ENCODE results near the gene ABR.
"Not testable (repeated sequence)": the region's sequence is repeated elsewhere in the genome, so short reads cannot be mapped to it uniquely, and the experiment has no call there.

Gene ABR

DNA sequence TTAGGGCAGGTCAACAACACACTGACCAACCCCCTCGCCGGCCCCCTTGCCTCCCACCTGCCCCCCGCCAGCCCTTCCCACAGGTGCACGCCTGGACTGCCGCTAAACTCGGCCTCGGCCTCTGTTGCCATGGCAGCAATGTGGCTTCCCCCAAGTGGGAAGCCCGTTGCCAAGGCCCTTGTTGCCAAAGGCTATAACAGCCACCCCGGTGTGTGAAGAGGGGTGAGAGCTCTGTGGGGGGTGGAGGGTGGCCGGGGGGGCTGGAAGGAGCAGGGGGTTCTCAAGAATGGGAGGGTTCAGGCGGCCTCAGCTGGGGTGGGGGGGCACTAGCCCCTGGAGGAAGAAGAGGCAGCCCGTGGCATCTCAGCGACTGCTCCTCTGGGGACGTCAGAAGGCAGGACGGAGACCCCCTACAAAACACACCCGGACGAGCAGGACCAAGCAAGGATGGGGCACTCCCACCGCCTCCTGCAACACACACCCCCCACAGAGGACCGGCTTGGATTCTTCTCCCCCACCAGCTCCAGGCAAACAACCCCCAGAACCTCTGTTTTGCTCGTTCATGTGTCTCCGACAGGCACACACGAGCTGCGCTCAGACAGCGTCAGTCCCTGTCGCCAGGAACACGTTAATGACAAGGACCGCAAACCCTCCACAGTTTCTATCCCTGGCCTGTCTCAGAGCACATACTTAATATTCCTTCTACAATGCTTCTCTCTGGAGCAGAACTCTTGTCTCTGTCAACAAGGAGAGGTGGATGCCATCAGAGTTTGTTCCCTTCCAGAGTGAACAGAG, 55.7 kb downstream of the ABR start:
- H3K4me3 ChIP-seq (ENCODE audit: low read length) = no peak overlapping the region
- no peak overlapping the region for H2AFZ ChIP-seq (ENCODE audit: low read depth, low read length)
- H3K27me3 ChIP-seq (ENCODE audit: insufficient read depth, low read length) = no peaks in the 10 kb centered on the region

DNA sequence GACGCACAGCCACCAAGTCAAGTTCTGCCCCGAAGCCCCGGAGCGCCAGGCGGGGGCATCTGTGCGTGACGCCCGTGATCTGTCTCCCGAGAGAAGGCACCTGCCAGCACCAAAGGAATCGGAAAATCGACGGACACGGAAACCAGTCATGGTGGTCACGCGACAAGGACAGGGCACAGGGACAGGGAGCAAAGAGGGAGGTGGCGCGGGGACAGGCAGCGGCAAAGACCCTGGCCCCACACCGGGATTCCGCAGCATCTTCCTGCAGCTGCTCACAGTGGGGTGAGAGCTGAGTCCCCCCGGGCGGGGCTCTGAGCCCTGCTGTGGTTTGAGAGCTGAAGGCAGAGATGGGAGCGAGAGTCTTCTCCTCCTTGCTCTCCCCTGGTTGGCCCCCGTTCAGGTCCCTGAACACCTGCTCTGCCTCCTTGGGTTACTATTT, 56.4 kb downstream of the ABR start:
- H3K4me3 ChIP-seq (ENCODE audit: low read length) = no peak overlapping the region

More for the DNA sequence above, 55.7 kb downstream of the ABR start:
- peaks cover 6% of the 10 kb centered on the region for H3K9me3 ChIP-seq (ENCODE audit: low read length)
- H3K36me3 ChIP-seq (ENCODE audit: insufficient read depth, low read length) = peaks cover 8% of the 10 kb centered on the region
- H3K4me1 ChIP-seq (ENCODE audit: insufficient read depth, low read length) = peaks cover 27% of the 10 kb centered on the region

DNA sequence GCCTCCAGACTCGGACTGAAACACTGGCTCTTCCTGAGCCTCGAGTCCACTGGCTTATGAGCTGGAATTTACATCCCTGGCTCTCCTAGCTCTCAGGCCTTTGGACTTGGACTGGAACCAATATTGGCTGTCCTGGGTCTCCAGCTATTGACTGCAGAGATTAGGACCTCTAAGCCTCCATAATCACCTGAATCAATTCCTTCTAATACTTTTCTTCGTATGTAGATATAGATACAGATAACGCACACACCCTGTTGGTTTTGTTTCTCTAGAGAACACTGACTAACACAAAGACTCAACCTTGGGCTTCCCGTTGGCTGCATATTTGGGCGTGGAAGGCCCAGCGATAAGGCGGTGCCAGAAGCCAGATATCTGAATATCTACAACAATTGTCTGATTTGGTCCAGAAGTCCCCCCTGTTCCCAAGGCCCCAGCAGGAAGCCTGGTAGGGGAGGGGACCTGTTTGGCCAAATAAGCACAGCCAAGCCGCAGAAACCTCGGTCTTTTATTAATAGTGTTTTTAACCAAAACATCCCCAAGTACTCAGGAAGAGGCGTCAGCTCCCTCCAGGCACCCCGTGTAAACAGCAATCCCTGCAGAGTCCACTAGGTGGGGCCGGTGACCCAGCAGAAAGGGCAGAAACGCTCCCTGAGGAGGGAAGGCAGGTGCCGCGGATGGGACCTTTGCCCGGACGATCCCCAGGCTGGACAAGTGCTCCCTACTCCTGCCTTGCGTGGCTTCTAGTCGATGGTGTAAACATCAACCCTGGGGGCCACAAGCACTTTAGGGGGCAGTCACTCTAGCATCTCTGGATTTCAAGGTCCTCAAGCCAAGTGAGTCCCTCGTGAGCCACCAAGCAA, 57.0 kb downstream of the ABR start:
- no peaks in the 10 kb centered on the region for H3K27me3 ChIP-seq (ENCODE audit: insufficient read depth, low read length)
- peaks cover 27% of the 10 kb centered on the region for H3K4me1 ChIP-seq (ENCODE audit: insufficient read depth, low read length)
- peaks cover 3% of the 10 kb centered on the region for H3K9me3 ChIP-seq (ENCODE audit: low read length)
- no peak overlapping the region for H3K4me3 ChIP-seq (ENCODE audit: low read length)
- no peak overlapping the region for H2AFZ ChIP-seq (ENCODE audit: low read depth, low read length)
- H3K36me3 ChIP-seq (ENCODE audit: insufficient read depth, low read length) = peaks cover 4% of the 10 kb centered on the region

More for the DNA sequence above, 56.4 kb downstream of the ABR start:
- H3K4me1 ChIP-seq (ENCODE audit: insufficient read depth, low read length) = peaks cover 27% of the 10 kb centered on the region
- H3K36me3 ChIP-seq (ENCODE audit: insufficient read depth, low read length) = peaks cover 6% of the 10 kb centered on the region
- H2AFZ ChIP-seq (ENCODE audit: low read depth, low read length) = no peak overlapping the region
- H3K9me3 ChIP-seq (ENCODE audit: low read length) = peaks cover 5% of the 10 kb centered on the region
- H3K27me3 ChIP-seq (ENCODE audit: insufficient read depth, low read length) = no peaks in the 10 kb centered on the region

- not testable (repeated sequence) for H3K36me3 ChIP-seq (ENCODE audit: insufficient read depth, low read length); H2AFZ ChIP-seq (ENCODE audit: low read depth, low read length); H3K4me3 ChIP-seq (ENCODE audit: low read length); H3K9me3 ChIP-seq (ENCODE audit: low read length); H3K27me3 ChIP-seq (ENCODE audit: insufficient read depth, low read length)
- peaks cover 27% of the 10 kb centered on the region for H3K4me1 ChIP-seq (ENCODE audit: insufficient read depth, low read length)
Observed at GRCh38 chr17:1121442-1121817, 58.4 kb downstream of the ABR start.

DNA sequence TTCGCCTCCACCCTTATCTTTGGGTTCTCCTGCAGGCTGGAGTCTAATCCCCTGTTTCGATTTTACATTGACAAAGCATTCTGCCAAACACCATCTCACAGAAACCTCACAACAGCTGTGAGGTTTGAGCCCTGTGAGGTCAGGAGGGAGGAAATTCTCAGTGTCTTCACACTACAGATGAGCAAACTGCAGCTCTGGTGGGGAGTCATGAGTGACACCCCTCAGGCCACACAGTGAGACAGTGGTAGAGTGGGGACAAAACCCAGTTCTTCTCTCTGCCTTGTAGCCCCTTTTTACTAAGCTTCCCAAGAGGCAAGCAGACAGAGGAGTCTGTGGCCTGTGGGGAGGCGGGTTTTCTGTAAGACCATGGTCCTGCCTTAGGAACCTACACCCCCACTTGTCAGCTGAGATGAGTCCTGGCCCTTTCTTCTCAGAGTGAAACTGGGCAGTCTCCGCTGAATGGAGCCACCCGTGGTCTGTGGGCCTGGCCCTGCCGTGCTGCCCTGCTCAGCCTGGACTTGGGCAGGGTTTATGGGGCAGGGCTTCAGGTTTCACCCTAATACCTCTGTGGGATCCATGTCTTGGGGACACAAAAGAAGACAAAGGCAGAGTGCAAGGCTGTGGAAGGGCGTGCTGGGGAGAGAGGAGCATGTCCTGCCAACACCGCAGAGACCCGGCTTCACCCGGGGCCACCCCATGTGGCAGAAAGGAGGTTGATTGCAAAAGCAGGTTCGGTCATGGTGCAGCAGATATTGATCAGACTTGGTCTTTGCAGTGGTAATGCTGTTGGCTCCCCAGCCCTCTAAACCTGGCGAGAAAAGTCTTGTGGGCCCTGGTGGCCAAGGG, 59.0 kb downstream of the ABR start:
- no peak overlapping the region for H3K4me3 ChIP-seq (ENCODE audit: low read length)
- no peak overlapping the region for H2AFZ ChIP-seq (ENCODE audit: low read depth, low read length)
- H3K27me3 ChIP-seq (ENCODE audit: insufficient read depth, low read length) = no peaks in the 10 kb centered on the region
- peaks cover 27% of the 10 kb centered on the region for H3K4me1 ChIP-seq (ENCODE audit: insufficient read depth, low read length)
- peaks cover 4% of the 10 kb centered on the region for H3K36me3 ChIP-seq (ENCODE audit: insufficient read depth, low read length)
- H3K9me3 ChIP-seq (ENCODE audit: low read length) = peaks cover 3% of the 10 kb centered on the region

GRCh38 chr17:1119924-1120323, 59.9 kb downstream of the ABR start:
- Histone ChIP-seq H3K9me3 (ENCODE audit: low read length) (peaks cover 3% of the 10 kb centered on the region), H3K4me1 (ENCODE audit: insufficient read depth, low read length) (peaks cover 25% of the 10 kb centered on the region), H2AFZ (ENCODE audit: low read depth, low read length) (no peak overlapping the region), H3K36me3 (ENCODE audit: insufficient read depth, low read length) (peaks cover 4% of the 10 kb centered on the region), H3K4me3 (ENCODE audit: low read length) (no peak overlapping the region), H3K27me3 (ENCODE audit: insufficient read depth, low read length) (no peaks in the 10 kb centered on the region)

DNA sequence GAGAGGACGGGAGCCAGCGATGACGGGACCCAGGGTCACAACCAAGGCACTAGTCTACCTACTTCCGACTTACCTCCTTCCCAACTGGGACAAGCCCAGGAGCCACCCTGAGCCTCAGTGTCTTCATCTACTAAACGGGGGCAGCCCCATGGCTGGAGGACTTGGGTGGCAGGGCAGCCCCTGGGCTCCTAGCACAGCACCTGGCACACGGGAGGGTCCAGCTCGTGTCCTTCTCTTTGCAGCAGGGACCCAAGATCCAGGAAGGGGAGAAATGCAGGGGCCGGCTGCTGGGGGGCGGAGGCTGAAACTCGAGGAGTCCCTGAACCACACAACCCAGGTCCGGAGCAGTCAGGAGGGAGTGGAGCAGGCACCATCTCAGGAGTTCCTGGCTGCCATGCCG, 63.2 kb downstream of the ABR start:
- Histone ChIP-seq H3K4me3 (ENCODE audit: low read length) (no peak overlapping the region), H3K9me3 (ENCODE audit: low read length) (peaks cover 3% of the 10 kb centered on the region), H3K4me1 (ENCODE audit: insufficient read depth, low read length) (peaks cover 8% of the 10 kb centered on the region), H3K27me3 (ENCODE audit: insufficient read depth, low read length) (no peaks in the 10 kb centered on the region), H2AFZ (ENCODE audit: low read depth, low read length) (no peak overlapping the region), H3K36me3 (ENCODE audit: insufficient read depth, low read length) (peaks cover 4% of the 10 kb centered on the region)

GRCh38 chr17:1112875-1113274, 66.9 kb downstream of the ABR start:
- Histone ChIP-seq H3K4me1 (ENCODE audit: insufficient read depth, low read length) (peaks cover 33% of the 10 kb centered on the region), H3K4me3 (ENCODE audit: low read length) (no peak overlapping the region), H2AFZ (ENCODE audit: low read depth, low read length) (no peak overlapping the region), H3K9me3 (ENCODE audit: low read length) (no peaks in the 10 kb centered on the region), H3K27me3 (ENCODE audit: insufficient read depth, low read length) (no peaks in the 10 kb centered on the region), H3K36me3 (ENCODE audit: insufficient read depth, low read length) (no peaks in the 10 kb centered on the region)

DNA sequence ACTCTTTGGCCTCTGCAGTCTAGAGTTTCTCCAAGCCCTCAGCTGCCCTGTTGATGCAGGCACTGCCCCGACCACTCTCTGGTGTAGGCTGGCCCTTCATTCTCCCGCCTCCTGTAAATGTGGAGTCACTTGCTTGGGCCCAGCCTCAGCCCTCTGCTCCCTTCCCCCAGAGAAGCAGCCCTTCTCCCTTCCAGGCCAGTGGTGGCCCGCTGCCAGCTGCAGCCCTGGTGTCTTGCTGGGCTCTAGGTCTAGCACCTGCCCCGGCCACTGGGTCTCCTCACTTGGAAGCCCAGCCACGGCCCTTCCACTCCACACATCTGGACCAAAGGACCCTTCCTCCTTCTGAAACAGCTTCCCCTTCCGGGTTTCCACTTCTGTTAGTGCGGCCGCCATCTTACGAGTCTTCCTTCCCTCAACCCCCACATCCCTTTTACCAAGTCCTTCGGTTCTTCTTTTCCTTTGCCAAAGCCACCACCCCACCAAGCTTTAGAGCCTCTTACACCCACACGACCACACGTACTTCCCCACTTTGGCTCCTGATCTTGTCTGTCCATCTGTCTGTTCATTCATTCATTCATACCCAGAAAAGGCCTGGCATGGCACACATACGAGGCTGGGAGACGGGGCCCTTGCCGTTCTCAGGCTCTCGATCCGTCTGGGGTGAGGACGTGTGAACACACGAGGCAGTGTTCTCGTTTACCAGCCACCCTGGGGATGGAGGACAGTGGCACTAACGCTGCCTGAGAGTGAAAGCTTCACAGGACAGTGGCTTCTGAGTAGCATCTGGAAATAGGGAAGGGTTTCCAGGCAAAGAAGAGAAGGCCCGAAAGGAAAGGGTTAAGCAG, 68.0 kb downstream of the ABR start:
- Histone ChIP-seq H2AFZ (ENCODE audit: low read depth, low read length) (no peak overlapping the region), H3K36me3 (ENCODE audit: insufficient read depth, low read length) (no peaks in the 10 kb centered on the region), H3K4me1 (ENCODE audit: insufficient read depth, low read length) (peaks cover 38% of the 10 kb centered on the region), H3K27me3 (ENCODE audit: insufficient read depth, low read length) (no peaks in the 10 kb centered on the region), H3K4me3 (ENCODE audit: low read length) (no peak overlapping the region), H3K9me3 (ENCODE audit: low read length) (no peaks in the 10 kb centered on the region)

GRCh38 chr17:1110862-1111598, 68.8 kb downstream of the ABR start:
- no peak overlapping the region for H3K4me3 ChIP-seq (ENCODE audit: low read length)
- no peak overlapping the region for H2AFZ ChIP-seq (ENCODE audit: low read depth, low read length)
- no peaks in the 10 kb centered on the region for H3K27me3 ChIP-seq (ENCODE audit: insufficient read depth, low read length)
- no peaks in the 10 kb centered on the region for H3K36me3 ChIP-seq (ENCODE audit: insufficient read depth, low read length)
- peaks cover 38% of the 10 kb centered on the region for H3K4me1 ChIP-seq (ENCODE audit: insufficient read depth, low read length)
- no peaks in the 10 kb centered on the region for H3K9me3 ChIP-seq (ENCODE audit: low read length)

- Histone ChIP-seq H3K4me1 (ENCODE audit: insufficient read depth, low read length) (peaks cover 37% of the 10 kb centered on the region), H3K9me3 (ENCODE audit: low read length) (no peaks in the 10 kb centered on the region), H3K27me3 (ENCODE audit: insufficient read depth, low read length) (no peaks in the 10 kb centered on the region), H3K4me3 (ENCODE audit: low read length) (no peak overlapping the region), H3K36me3 (ENCODE audit: insufficient read depth, low read length) (no peaks in the 10 kb centered on the region), H2AFZ (ENCODE audit: low read depth, low read length) (no peak overlapping the region)
Observed at GRCh38 chr17:1110541-1110861, 69.3 kb downstream of the ABR start.
